GM18511 (cell line): ENCODE results near the gene ZNF106.

Experiments
- ATAC-seq: cut with Tn5 transposase; IDR thresholded peaks from one replicate; pipeline ENCODE4 v1.9.1; 2021; ENCODE audit warnings: mild to moderate bottlenecking, moderate library complexity; ENCODE audit not compliant: unreplicated experiment

ZNF106 gene

GRCh38 chr15:42490671-42491538 lies at the start of gene ZNF106:
Gene ZNF106 (minus strand): TSS chr15:42491141. CDS start chr15:42472289, 18,852 bp downstream.
- ATAC-seq = no peak

- ATAC-seq = no peak
Measured at GRCh38 chr15:42533246-42533645, 42.3 kb upstream of the ZNF106 start.

GRCh38 chr15:42528970-42529369 lies 38.0 kb upstream of the ZNF106 start:
- ATAC-seq = no peak

- ATAC-seq = no peak
Measured at GRCh38 chr15:42523331-42523730, 32.4 kb upstream of the ZNF106 start.

- no peak for ATAC-seq
Measured at GRCh38 chr15:42511007-42511391, 20.1 kb upstream of the ZNF106 start.

- no peak for ATAC-seq
Measured at GRCh38 chr15:42510258-42511006, 19.5 kb upstream of the ZNF106 start.

GRCh38 chr15:42508263-42508690 lies 17.3 kb upstream of the ZNF106 start:
- ATAC-seq = no peak

GRCh38 chr15:42507514-42507913 lies 16.6 kb upstream of the ZNF106 start:
- no peak for ATAC-seq

GRCh38 chr15:42504631-42505030 lies 13.7 kb upstream of the ZNF106 start:
- no peak for ATAC-seq

GRCh38 chr15:42503825-42504224 lies 12.9 kb upstream of the ZNF106 start:
- ATAC-seq = no peak

- no peak for ATAC-seq
Measured at GRCh38 chr15:42502477-42502876, 11.5 kb upstream of the ZNF106 start.

GRCh38 chr15:42499858-42500609 lies 9.1 kb upstream of the ZNF106 start:
- ATAC-seq = no peak

- no peak for ATAC-seq
Measured at GRCh38 chr15:42498212-42499068, 7.5 kb upstream of the ZNF106 start.

GRCh38 chr15:42495361-42496212 lies 4.6 kb upstream of the ZNF106 start, which contains the start of gene SNAP23:
Gene SNAP23 (plus strand): TSS chr15:42495634. CDS start chr15:42511847, 16,213 bp downstream.
- ATAC-seq = peak; percentile 86

- ATAC-seq = no peak
Measured at GRCh38 chr15:42494998-42495360, 4.0 kb upstream of the ZNF106 start.

- no peak for ATAC-seq
Measured at GRCh38 chr15:42493679-42494078, 2.7 kb upstream of the ZNF106 start.

- ATAC-seq = no peak
Measured at GRCh38 chr15:42491539-42492225, 741 bp upstream of the ZNF106 start.

- ATAC-seq = no peak
Measured at GRCh38 chr15:42490291-42490670, 660 bp downstream of the ZNF106 start.

- no peak for ATAC-seq
Measured at GRCh38 chr15:42483677-42484076, 7.3 kb downstream of the ZNF106 start.
